AG09309 (cell line): ENCODE measurements around the gene PSME1.

Experiments used
- DNase-seq: peaks from one replicate; pipeline ENCODE4 v3.0.0-alpha.2; 2010; ENCODE audit warnings: low read depth
- H3K4me3 ChIP-seq: 2 replicates; pipeline ENCODE4 v1.5.1; 2011; ENCODE audit warnings: mild to moderate bottlenecking, low read depth, low read length, moderate library complexity; ENCODE audit not compliant: control insufficient read depth
- CTCF ChIP-seq: IDR thresholded peaks from 2 replicates; pipeline ENCODE4 v1.5.1; 2011; ENCODE audit warnings: mild to moderate bottlenecking, low read depth, low read length, inconsistent platforms; ENCODE audit not compliant: insufficient read depth, control insufficient read depth; ENCODE audit errors: missing control alignments

Gene PSME1

GRCh38 chr14:24184104-24184970 lies 48.3 kb downstream of the PSME1 start:
- no peak for TF ChIP-seq CTCF
- no peak for DNase-seq
- H3K4me3 ChIP-seq, result no peak overlapping the region

- TF ChIP-seq CTCF, result no peak
- H3K4me3 ChIP-seq, result no peak overlapping the region
Measured at GRCh38 chr14:24185026-24185425, 49.0 kb downstream of the PSME1 start.

DNA sequence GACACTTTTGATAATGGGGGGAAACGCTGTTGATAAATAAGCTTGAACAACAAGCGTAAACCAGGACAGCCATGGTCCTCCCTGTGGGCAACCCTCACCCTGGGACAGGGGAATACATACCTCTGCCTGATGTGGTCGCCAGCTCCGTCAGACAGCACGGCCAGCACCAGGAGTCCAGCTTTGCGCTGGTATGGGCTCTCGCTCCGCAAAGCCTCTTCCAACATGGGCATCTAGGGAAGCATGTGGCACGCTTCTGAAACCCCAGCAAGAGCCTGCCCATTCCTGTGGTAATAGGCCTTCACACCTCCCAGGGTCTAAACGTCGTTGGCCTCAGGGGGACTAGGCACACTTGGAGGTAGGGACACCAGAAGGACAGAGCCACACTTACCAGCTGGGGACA lies 49.7 kb downstream of the PSME1 start:
- H3K4me3 ChIP-seq, result no peak overlapping the region
- no peak for TF ChIP-seq CTCF
- DNase-seq, result no peak

More at GRCh38 chr14:24185026-24185425, 49.0 kb downstream of the PSME1 start:
- DNase-seq, result no peak

- no peak for TF ChIP-seq CTCF
- H3K4me3 ChIP-seq, result no peak overlapping the region
- DNase-seq, result no peak
Measured at GRCh38 chr14:24186831-24187538, 51.0 kb downstream of the PSME1 start.

- H3K4me3 ChIP-seq, result peak overlapping the region; percentile 59
- no peak for TF ChIP-seq CTCF
- no peak for DNase-seq
Measured at GRCh38 chr14:24187539-24187915, 51.5 kb downstream of the PSME1 start.
